Ramos (cell line): ENCODE data around the gene NEU3.
"Not testable (repeated sequence)": the region's sequence is repeated elsewhere in the genome, so short reads cannot be mapped to it uniquely, and the experiment has no call there.

ENCODE experiments used
- in situ Hi-C: fragments of 300-500 bp; cut with MboI; formaldehyde crosslinking; loops from one replicate; pipeline ENCODE4 v1.14.3; 2022; ENCODE audit warnings: low sequenced_read_pairs; ENCODE audit not compliant: unreplicated experiment

NEU3 gene

DNA sequence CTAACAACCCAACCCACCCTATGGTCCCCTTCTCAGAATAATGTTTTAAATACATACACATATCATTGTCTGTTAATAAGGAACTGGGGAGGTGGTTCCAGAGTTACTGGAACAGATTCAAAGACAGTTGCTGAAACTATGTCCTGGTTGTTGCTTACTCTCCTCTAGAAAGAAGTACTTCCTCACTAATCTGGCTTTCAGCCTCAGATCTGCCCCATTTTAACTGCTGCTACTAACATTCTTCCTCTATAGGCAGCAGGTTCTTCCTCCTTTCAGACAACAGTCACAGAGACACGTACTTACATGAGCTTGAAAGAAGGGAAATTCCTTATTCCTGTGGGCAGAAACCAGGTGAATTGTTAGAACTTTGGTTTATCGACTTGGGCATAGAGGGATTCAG lies 8.1 kb upstream of the NEU3 start:
- in situ Hi-C loops, result no loop called here

DNA sequence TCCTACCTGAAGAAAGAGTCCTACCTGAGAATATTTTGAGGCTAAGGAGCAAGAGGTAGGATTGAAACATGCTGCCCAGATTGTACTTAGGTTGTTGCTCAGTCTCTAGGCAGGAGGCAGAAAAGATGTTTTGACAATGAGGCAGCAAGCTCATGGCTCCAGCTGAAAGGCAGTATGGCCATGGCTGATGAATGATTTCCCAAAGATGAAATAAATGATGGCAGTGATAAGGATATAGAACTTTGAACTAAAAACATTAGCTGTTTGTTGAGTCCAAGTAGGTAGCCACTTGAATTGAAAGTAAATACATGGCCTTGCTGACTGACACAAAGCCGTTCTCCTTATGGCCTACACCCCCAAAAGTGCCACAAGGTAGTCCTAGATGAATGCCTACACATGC lies 6.8 kb upstream of the NEU3 start:
- in situ Hi-C loops, result no loop called here

DNA sequence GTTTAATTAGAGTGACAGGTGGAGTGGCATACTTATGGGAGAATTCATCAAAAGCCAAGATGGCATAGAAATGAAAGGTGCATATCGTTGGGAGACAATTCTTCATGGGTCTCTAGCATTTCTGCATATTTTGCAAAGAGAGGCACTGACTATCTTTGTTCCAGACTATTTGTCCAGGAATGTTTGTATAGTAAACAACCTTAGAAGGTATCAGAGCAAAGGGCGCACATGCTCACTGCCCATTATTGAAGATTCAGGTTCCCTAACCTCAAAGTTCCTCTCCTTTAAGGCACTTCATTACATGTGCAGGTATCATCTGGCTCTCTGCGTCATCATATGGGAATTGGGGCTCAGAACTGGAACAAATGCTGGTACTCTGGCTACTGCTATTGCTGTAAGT lies 4.7 kb upstream of the NEU3 start:
- in situ Hi-C loops, result no loop called here

DNA sequence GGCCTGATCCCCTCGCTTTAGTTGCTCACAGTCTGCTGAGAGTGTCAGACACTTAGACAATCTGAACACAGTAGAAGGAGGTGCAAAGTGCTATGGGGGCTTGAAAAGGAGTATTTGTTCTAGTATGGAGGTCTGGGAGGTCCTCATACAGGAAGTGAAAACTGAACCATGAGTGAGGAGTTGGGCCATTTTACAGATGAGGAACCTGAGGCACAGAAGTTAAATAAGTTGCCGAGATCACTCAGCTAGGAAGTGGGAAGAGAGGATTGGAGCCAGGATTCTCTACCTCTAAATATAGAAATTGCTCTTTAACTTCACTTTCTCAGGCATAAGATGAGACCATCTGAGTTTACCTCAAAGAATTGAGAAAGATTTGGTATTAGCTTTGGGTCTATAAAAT lies 4.0 kb upstream of the NEU3 start:
- in situ Hi-C loops, result no loop called here

DNA sequence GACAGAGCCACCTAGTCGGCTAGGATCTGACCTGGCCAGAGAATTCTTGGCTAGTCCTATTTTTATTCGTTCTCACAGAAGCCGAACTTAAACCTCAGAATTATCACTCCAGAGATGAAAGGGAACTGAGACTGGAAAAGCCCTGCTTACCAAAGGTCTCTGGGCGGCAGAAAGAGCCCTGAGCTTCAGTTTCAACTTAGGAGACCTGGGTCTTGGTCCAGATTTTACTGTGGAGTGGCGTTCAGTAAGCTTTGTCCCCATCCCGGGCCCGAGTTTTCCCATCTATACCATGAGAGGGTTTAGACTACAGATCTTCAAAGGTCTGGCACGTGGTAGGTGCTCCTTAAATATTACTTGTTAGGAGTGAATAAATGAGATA lies 516 bp downstream of the NEU3 start:
- in situ Hi-C loops, result no loop called here

DNA sequence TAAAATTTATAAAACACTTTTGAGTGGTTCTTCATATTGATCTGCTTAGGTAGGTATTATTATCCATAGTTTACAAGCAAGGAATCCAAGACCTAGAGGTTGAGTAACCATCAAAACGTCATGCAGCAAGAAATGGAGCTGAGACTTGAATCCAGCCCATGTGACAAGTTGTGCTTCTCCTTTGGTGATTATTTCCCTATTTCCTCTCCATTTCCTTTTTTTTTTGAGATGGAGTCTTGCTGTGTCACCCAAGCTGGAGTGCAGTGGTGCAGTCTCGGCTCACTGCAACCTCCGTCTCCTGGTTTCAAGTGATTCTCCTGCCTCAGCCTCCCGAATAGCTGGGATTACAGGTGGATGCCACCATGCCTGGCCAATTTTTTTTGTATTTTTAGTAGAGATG lies 1.4 kb downstream of the NEU3 start:
- in situ Hi-C loops, result not testable (repeated sequence)

DNA sequence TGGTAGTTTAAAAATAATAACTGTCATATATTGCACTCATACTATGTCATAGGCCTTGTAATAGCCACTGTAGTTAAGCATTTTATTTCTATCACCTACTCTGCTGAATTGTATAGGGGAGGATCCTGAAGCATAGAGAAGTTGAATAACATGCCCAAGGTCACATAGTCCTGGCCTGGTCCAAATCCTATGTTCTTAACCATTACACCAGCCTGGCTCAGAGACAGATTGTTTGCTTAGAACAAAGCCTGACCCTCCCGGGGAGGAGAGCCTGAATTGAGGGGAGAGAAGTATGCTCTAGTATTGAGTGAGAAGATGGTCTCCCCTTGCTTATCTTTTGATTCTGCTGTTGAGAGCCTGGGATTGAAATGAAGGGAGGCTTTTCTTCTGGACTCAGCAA lies 2.2 kb downstream of the NEU3 start:
- in situ Hi-C loops, result no loop called here

DNA sequence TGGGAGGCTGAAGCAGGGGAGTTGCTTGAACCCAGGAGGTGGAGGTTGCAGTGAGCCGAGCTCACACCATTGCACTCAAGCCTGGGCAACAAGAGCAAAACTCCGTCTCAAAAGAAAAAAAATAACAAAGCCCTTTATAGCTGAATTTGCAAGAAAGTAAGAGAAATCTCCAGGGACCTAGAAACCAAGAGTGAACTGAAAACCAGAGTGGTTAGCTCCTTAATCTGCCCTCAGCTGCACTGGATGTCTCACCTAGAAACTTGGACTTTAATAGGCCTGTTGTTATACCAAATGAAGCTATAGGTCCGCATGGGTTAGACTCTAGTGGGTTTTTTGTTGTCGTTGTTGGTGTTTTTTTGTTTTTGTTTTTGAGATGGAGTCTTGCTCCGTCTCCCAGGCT lies 4.1 kb downstream of the NEU3 start:
- in situ Hi-C loops, result no loop called here

DNA sequence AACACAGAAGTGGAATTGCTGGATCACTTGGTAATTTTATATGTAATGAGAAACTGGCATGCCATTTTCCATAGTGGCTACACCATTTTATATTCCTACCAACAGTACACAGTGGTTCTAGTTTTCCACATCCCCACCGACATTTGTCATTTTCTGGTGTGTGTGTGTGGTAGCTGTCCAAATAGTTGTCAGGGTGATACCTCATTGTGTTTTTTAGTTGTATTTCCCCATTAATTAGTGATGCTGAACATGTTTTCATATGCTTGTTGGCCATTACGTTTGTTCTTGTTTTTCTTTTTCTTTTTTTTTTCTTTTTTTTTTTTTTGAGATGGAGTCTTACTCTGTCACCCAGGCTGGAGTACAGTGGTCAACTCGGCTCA lies 12.2 kb downstream of the NEU3 start:
- in situ Hi-C loops, result no loop called here

DNA sequence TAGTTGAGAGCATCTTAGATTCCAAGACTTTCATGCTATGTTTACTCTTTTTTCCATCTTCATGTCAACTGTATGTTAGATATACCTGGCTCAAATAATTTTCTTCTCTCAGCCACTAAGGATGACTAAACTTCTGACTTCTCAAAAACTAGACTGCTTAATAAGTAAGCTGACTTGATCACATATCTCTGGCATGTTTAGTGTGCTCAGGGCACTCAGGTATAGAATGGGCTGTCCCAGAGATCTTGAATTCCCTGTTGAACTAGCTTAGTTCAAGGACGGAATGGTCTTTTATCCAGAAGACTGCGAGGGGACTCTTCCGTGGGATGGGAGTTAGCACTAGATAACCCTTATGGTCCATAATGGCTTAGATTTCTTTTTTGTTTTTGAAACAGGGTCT lies 13.0 kb downstream of the NEU3 start:
- in situ Hi-C loops, result no loop called here

DNA sequence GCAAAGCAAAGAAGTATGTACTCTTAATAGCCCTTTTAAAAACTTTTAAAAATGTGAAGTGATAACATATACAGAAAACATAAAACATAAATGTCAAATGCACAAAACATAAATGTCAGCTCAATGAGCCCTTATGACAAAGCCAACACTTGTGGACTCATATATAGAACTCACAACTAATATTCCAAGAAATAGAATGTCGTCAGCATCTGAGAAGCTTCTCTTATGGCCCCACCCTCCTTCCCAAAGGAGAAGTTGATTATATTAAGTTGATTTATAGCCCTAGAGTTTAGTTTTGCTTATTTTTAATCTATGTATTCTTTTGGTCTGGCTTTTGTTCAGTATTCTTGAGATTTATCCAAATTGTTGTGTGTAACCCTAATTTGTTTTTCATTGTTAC lies 13.8 kb downstream of the NEU3 start:
- in situ Hi-C loops, result no loop called here

DNA sequence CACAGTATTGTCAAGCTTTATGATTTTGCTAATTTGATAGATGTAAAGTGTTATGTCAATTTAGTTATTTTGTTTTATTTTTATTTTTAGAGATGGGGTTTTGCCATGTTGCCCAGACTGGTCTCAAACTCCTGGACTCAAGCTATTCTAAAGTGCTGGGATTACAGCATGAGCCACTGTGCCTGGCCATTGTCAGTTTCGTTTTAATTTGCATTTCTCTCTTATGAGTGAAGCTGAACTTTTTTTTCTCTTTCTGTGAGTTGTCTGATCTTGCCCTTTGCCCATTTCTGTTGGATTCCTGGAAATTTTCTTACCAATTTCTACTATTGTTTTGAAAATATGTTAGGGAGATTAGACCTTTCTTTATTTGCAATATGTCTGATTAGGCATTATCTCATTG lies 15.5 kb downstream of the NEU3 start:
- in situ Hi-C loops, result no loop called here

DNA sequence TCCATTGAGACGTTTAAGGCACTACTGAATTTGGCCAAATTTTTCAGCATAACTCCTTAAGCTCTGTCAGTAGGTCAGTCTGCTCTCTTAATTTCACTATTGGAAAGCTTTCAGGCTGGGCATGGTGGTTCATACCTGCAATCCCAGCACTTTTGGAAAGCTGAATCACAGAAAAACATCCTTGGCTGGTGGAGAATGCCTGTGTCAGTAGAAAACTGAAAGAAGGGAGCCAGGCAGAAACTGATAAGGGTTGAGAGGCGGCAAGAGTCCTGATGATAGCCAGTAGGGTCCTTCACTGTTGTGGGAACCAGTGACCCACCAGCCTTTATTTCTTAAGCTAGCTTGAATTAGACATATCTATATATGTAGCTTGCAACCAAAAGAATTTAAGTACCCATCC lies 22.6 kb downstream of the NEU3 start:
- in situ Hi-C loops, result no loop called here

DNA sequence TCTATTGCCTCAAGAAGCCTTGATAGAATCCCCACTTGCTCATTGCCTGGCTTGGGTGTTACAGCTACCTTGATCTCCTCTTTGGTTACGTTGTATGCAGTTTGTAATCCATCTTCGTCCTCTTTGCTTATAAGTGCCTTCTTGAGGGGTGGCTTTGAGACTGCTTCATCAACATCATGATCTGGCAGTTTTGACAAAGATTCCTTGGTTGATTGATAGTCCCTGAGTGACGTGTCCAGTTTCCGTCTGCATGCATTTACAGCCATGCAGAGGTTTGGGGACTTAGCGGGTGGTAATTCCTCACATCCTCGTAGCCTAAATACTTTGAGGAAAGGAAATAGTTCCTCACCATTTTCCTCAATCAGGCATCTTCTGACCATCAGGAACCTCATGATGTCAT lies 23.1 kb downstream of the NEU3 start:
- in situ Hi-C loops, result no loop called here

DNA sequence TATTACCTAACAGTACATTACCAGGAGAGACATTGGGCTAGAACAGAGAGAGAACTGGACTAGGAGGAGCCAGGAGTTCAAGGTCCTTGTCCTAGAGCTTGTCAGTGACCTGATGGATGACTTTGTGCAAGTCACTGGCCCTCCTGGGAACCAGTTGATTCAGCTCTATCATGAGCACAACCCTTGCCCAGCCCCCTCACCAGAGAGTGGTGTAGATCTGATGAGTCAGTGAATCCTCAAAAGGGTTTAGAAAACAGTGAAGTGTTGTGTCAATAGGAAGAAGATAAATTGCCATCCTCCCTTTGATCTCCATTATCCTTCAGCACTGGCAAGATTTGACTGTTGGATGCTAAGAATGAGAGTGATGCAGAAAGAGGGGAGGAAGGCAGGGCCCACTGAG lies 24.3 kb downstream of the NEU3 start:
- in situ Hi-C loops, result no loop called here

DNA sequence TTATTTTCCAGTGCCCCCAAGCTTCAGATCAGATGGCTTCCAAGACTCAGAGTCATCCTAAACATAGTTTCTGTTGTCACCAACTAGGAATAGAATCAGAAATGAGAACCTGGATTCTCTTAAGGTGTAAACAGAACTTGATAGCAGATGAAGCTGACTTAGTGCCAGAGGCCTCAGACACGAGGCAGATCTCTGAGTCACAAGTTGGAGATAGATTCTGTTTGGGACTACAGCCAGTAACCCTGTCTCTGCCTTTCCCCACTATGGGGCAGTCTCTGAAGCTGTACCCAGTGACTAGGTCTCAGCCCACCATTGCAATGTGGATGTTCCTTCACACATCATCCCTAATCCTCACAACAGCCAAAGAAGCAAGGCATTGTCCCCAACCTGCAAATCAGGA lies 25.4 kb downstream of the NEU3 start:
- in situ Hi-C loops, result no loop called here

DNA sequence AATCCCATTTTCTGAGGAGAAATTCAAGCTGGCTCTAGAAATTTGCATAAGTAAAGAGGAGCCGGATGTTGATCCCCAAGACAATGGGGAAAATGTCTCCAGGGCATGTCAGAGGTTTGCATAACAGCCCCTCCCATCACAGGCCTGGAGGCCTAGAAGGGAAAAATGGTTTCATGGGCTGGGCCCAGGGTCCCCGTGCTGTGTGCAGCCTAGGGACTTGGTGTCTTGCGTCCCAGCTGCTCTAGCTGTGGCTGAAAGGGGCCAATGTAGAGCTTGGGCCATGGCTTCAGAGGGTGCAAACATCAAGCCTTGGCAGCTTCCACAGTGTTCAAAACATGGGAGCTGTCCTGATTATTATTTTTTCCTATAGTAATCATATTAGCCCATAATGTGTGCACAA lies 30.5 kb downstream of the NEU3 start:
- in situ Hi-C loops, result not testable (repeated sequence)

DNA sequence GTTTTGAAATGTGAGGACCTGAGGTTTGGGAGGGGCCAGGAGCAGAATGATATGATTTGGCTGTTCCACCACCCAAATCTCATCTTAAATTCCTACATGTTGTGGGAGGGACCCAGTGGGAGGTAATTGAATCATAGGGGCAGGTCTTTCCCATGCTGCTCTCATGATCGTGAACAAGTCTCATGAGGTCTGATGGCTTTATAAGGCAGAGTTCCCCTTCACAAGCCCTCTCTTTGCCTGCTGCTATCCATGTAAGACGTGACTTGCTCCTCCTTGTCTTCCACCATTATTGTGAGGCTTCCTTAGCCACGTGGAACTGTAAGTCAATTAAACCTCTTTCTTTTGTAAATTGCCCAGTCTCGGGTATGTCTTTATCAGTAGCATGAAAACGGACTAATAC lies 31.6 kb downstream of the NEU3 start:
- in situ Hi-C loops, result loop anchor here (5.0 kb wide), 2 partner anchors 182 to 227 kb away; no protein-coding TSS in a partner anchor

DNA sequence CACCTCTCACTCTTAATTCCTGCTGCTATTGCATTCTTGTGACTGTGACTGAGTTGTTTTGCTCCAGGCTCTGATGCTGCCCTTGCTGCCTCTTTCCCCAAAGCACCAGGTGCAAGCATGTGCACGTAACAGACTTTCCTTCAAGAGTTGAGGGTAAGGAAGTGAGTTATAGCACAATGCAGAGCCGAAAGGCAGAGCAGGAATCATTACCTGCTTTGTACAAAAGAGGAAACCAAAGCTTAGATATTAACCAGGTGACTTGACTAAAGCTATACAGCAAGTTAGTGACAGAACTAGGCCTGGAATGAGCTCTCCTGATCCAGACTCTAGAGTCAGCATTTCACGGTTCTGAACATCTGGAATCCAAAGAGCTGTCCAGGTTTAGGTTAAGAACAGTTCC lies 33.6 kb downstream of the NEU3 start:
- in situ Hi-C loops, result loop anchor here (5.0 kb wide), 2 partner anchors 180 to 225 kb away; no protein-coding TSS in a partner anchor

DNA sequence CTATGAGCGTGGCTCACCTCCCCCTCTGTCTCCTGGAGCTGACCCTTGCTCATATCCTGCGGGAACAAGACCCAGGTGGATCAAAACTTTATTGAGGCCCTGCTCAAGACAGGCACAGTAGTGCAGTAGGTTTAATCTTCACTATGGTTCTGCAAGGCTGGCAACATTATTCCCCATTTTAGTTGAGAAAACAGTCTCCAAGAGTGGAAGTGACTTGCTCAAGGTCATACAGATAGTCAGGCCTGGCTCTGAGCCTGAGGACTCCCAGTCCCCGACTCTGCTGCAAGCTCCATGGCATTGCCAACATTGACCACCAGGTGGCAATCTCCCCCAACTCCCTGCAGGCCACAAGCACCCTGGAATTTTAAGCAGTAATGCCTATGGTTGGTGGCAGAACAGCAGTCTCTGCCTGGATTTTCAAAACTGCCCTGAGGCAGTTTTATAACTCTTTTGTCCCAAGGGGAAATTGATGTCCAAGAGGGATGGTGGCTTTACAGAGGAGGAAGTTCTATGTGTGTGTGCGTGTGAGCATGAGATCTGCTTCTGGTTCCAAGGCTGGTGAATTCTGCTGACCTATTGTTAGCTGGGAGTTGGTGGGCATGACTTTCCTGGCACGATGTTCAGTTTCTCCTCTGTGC lies 34.1 kb downstream of the NEU3 start:
- in situ Hi-C loops, result loop anchor here (5.0 kb wide), 2 partner anchors 179 to 224 kb away; no protein-coding TSS in a partner anchor

DNA sequence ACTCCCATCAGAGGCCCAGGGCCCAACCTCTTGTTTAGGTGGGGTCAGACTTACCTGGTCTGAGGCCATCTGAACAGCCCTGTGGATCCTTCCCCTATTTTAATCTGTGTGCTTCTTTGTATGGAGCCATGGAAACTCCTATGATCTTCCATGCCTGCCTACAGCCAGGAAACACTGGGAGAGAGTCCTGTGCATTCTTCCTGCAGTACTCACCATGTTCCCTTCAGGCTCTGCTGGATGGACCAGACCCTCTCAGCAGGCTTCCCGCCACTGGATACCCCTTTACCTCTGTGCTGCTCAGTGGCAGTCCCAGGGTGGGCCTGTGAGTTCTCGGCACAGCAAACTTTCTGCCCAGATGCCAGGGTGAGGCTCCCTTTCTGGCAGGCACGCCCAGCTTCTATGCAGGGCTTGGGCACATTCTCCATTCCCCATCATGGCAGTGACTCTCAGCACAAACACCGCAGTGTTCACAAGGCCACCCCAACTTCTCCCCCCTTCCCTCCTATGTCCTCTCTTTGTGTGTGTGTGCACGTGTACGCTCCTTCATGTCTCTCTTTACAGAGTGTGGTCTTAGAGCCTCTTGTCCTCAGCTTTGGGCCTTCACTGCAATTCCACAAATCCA lies 34.8 kb downstream of the NEU3 start:
- in situ Hi-C loops, result loop anchor here (5.0 kb wide), 2 partner anchors 179 to 224 kb away; no protein-coding TSS in a partner anchor

DNA sequence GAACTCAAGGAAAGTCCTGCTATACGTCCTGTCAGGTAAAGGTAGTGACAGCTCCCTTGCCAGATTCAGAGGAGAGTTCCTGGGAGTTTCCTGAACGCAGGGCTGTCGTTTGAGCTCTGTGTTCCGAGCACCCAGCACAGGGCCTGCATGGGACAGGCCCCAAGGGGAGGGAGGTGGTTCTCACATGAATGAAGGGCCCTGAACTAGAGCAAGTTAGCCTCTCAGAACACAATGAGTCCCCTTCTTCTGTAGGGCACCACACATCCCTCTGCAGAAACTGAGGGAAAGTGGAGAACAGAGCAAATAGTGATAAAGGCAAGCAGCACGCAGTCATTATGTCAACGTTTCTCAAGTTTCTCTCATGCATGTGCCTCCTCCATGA lies 35.3 kb downstream of the NEU3 start:
- in situ Hi-C loops, result loop anchor here (5.0 kb wide), 2 partner anchors 178 to 223 kb away; no protein-coding TSS in a partner anchor
